CD14-positive monocyte (primary cell): ENCODE measurements around the gene PHLPP1. TPM values are rescaled to one million over a fixed set of nuclear protein-coding genes. Genes with fewer than 3 reads are reported as not detected.
A peak's percentile ranks its signal among the peaks of the same experiment; 100 is the strongest.

Experiments used
- DNase-seq, 3 donors: peaks; one replicate each; pipeline ENCODE4 v3.0.0-alpha.2; 2011 to 2022
- H2AFZ ChIP-seq: 2 replicates; pipeline ENCODE4 v1.6.0; 2012; ENCODE audit warnings: mild to moderate bottlenecking, low read depth, low read length, inconsistent platforms; ENCODE audit not compliant: insufficient read depth, poor library complexity, severe bottlenecking
- H3K27ac ChIP-seq, 2 donors: 1 replicate in 1 of 2; 2 replicates in 1 of 2; pipeline ENCODE4 v1.5.1; 2012 to 2013; ENCODE audit warnings: low read length in 2 of 2, control low read depth in 1 of 2, inconsistent platforms in 1 of 2, low read depth in 1 of 2, mild to moderate bottlenecking in 1 of 2
- H3K27me3 ChIP-seq, 2 donors: one replicate each; pipeline versions ENCODE4 v1.6.0 to v1.6.1; 2011 to 2013; ENCODE audit warnings: low read length in 2 of 2; ENCODE audit not compliant: control insufficient read depth in 2 of 2, insufficient read depth in 2 of 2
- H3K36me3 ChIP-seq, 2 donors: replicated peaks in 1 of 2; 1 replicate in 1 of 2; 2 replicates in 1 of 2; pipeline versions ENCODE4 v1.5.1 to v1.6.1; 2012 to 2013; ENCODE audit warnings: low read length in 2 of 2, control low read depth in 1 of 2, inconsistent platforms in 1 of 2, mild to moderate bottlenecking in 1 of 2; ENCODE audit not compliant: insufficient read depth in 2 of 2, control insufficient read depth in 1 of 2
- H3K4me1 ChIP-seq, 2 donors: 1 replicate in 1 of 2; 2 replicates in 1 of 2; pipeline versions ENCODE4 v1.5.1 to v1.6.1; 2012 to 2013; ENCODE audit warnings: low read length in 2 of 2, control low read depth in 1 of 2, inconsistent platforms in 1 of 2, mild to moderate bottlenecking in 1 of 2, moderate library complexity in 1 of 2; ENCODE audit not compliant: insufficient read depth in 2 of 2, control insufficient read depth in 1 of 2
- H3K4me2 ChIP-seq: replicated peaks from 2 replicates; pipeline ENCODE3; 2012; ENCODE audit warnings: low read length, moderate library complexity, mild to moderate bottlenecking; ENCODE audit not compliant: poor library complexity, severe bottlenecking; ENCODE audit errors: extremely low read depth
- H3K4me3 ChIP-seq, 3 experiments: fragments of 200-600 bp in 1 of 3; sonication (generic) in 1 of 3; replicated peaks in 1 of 3; 1 replicate in 2 of 3; 2 replicates in 1 of 3; pipeline ENCODE4 v1.5.1; 2011 to 2013; ENCODE audit warnings: low read length in 3 of 3, mild to moderate bottlenecking in 3 of 3, control low read depth in 2 of 3, low read depth in 2 of 3, inconsistent platforms in 1 of 3, moderate library complexity in 1 of 3
- H3K79me2 ChIP-seq: 2 replicates; pipeline ENCODE4 v1.6.0; 2012; ENCODE audit warnings: mild to moderate bottlenecking, control low read depth, inconsistent platforms, low read length, moderate library complexity; ENCODE audit not compliant: insufficient read depth
- H3K9ac ChIP-seq: 2 replicates; pipeline ENCODE4 v1.6.0; 2017; ENCODE audit warnings: low read length, mild to moderate bottlenecking; ENCODE audit not compliant: insufficient read depth, poor library complexity, severe bottlenecking
- H3K9me3 ChIP-seq, 2 donors: replicated peaks in 1 of 2; 1 replicate in 1 of 2; 2 replicates in 1 of 2; pipeline versions ENCODE4 v1.5.1 to v1.6.1; 2012 to 2013; ENCODE audit warnings: low read length in 2 of 2, control low read depth in 1 of 2; ENCODE audit not compliant: control insufficient read depth in 1 of 2, insufficient read depth in 1 of 2
- H4K20me1 ChIP-seq: 2 replicates; pipeline ENCODE4 v1.6.0; 2012; ENCODE audit warnings: mild to moderate bottlenecking, low read length, control low read depth, moderate library complexity; ENCODE audit not compliant: insufficient read depth
- H3K27ac Mint-ChIP-seq, 7 donors: one replicate each; pipeline ENCODE4 v1.8.0; 2020; ENCODE audit warnings: mild to moderate bottlenecking in 7 of 7, mixed read lengths in 7 of 7, moderate library complexity in 6 of 7, inconsistent platforms in 2 of 7
- H3K27me3 Mint-ChIP-seq, 3 donors: one replicate each; pipeline ENCODE4 v1.8.0; 2021 to 2022; ENCODE audit warnings: low read depth in 3 of 3, mild to moderate bottlenecking in 3 of 3, mixed read lengths in 3 of 3, moderate library complexity in 3 of 3, inconsistent platforms in 1 of 3
- H3K36me3 Mint-ChIP-seq, 2 donors: one replicate each; pipeline ENCODE4 v1.8.0; 2020; ENCODE audit warnings: mixed read lengths in 2 of 2, inconsistent platforms in 1 of 2, mild to moderate bottlenecking in 1 of 2
- H3K4me1 Mint-ChIP-seq: one replicate; pipeline ENCODE4 v1.8.0; 2020; ENCODE audit warnings: mild to moderate bottlenecking, mixed read lengths
- H3K4me3 Mint-ChIP-seq, 2 donors: one replicate each; pipeline ENCODE4 v1.8.0; 2020; ENCODE audit warnings: mild to moderate bottlenecking in 2 of 2, mixed read lengths in 2 of 2, moderate library complexity in 1 of 2
- H3K9me3 Mint-ChIP-seq, 7 donors: one replicate each; pipeline ENCODE4 v1.8.0; 2020 to 2022; ENCODE audit warnings: mixed read lengths in 7 of 7, mild to moderate bottlenecking in 6 of 7, moderate library complexity in 6 of 7, inconsistent platforms in 2 of 7
- CTCF ChIP-seq: fragments of 200-600 bp; IDR thresholded peaks from one replicate; pipeline ENCODE4 v1.8.0; 2022; ENCODE audit warnings: antibody characterized with exemption, mild to moderate bottlenecking
- WGBS: methylation state at CpG from one replicate; pipeline ENCODE4 v1.1.5; 2013; ENCODE audit warnings: missing lambda C conversion rate; ENCODE audit not compliant: insufficient coverage; 5-methylcytosine and 5-hydroxymethylcytosine counted together
- intact Hi-C, 2 donors: fragments of 100-400 bp; cut with micrococcal nuclease; formaldehyde crosslinking; loops; one replicate each; pipeline versions ENCODE4 v1.15.0 to v1.15.1; 2023
- polyA plus RNA-seq, 3 donors: library from polyadenylated mRNA; depleted of rRNA in 1 of 3; unstranded in 2 of 3; stranded (reverse) in 1 of 3; fragments of 300-500 nt in 2 of 3; fragments of >200 nt in 1 of 3; fragmentation: Illumina TruSeq in 2 of 3; gene quantifications; 1 replicate in 2 of 3; 2 replicates in 1 of 3; pipeline ENCODE4 v1.2.3, GENCODE V29; 2012 to 2021

Gene PHLPP1
- polyA plus RNA-seq, 3 donors: 0.04 to 2.0 (median 0.55) TPM

DNA sequence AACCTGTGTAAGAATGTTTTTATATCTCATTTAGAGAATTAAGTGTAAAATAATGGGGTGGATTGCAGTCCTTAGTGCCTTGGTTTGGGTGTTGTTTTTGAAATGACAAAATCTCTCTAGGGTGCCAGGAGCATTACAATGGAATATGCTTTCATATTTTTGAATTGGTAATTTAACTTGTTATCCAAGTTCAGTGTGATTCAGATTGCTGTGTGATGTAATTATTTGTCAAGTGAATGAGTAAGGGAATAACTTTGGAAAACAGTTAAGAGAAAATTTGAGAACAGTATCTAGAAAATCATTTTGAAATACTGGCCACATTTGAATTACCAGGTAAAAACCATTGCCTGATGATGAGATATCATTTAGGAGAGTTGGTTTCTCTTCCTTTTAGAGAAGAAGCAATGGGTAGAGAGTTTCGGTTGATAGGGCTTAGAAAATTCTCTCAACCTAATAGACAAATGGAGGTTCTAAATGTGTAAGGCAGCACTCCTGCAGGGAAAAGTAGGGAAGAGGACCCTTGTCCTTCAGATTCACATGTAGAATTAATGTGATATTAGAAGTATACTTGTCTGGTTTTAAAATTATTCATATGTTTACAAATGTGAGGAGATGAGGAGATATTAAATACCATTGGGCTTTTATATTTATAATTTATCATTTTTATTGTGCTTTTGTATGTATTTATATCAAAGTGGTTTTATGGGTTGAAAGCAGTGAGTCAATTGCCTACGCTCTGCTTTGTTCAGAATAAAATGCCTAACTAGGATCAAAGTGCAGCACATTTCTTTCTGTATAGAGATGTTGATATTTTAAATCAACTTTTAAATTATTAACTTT is 124.8 kb downstream of the PHLPP1 start:
- Mint-ChIP-seq H3K36me3 (peaks cover 0 to 13% of the 10 kb centered on the region in 2 donors), H3K9me3 (peaks cover 0 to 5% (median 0%) of the 10 kb centered on the region in 7 donors), H3K27ac (no peak overlapping the region), H3K4me3 (no peak overlapping the region), H3K4me1 (no peaks in the 10 kb centered on the region), H3K27me3 (peaks cover 0 to 2% (median 0%) of the 10 kb centered on the region in 3 donors)
- Histone ChIP-seq H4K20me1 (no peaks in the 10 kb centered on the region), H3K36me3 (no peaks in the 10 kb centered on the region), H3K4me3 (no peak overlapping the region), H3K4me2 (no peak overlapping the region), H3K27ac (no peak overlapping the region), H3K4me1 (no peaks in the 10 kb centered on the region), H3K9me3 (no peaks in the 10 kb centered on the region), H3K9ac (no peak overlapping the region), H3K79me2 (no peaks in the 10 kb centered on the region), H3K27me3 (no peaks in the 10 kb centered on the region), H2AFZ (no peak overlapping the region)
- intact Hi-C loops: no loop called here
- no peak for DNase-seq
- TF ChIP-seq CTCF: no peak
- whole genome bisulfite sequencing: no CpG with 5 or more reads among the region's 2 CpGs

DNA sequence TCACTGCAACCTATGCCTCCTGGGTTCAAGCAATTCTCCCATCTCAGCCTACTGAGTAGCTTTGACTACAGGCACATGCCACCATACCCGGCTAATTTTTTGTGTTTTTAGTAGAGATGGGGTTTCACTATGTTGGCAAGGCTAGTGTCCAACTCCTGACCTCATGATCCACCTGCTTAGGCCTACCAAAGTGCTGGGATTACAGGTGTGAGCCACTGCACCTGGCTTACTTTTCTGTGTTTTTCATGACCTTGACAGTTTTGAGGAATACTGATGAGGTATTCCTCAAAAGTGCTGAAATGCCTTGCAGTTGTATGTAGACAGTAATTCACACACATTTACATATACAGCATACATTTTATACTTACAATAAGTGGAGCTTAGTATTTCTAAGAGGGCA is 126.1 kb downstream of the PHLPP1 start:
- no peak overlapping the region for H3K9ac ChIP-seq
- no peaks in the 10 kb centered on the region for H3K9me3 ChIP-seq
- H3K36me3 Mint-ChIP-seq: peaks cover 0 to 13% of the 10 kb centered on the region in 2 donors
- H3K9me3 Mint-ChIP-seq: peaks cover 0 to 5% (median 0%) of the 10 kb centered on the region in 7 donors
- no peaks in the 10 kb centered on the region for H3K27me3 ChIP-seq
- H2AFZ ChIP-seq: no peak overlapping the region
- peaks cover 0 to 2% (median 0%) of the 10 kb centered on the region in 3 donors for H3K27me3 Mint-ChIP-seq
- H3K79me2 ChIP-seq: no peaks in the 10 kb centered on the region
- no peak overlapping the region for H3K4me3 Mint-ChIP-seq
- no peak for TF ChIP-seq CTCF
- H4K20me1 ChIP-seq: no peaks in the 10 kb centered on the region
- no peak overlapping the region for H3K27ac ChIP-seq
- H3K4me3 ChIP-seq: no peak overlapping the region
- H3K27ac Mint-ChIP-seq: peak overlapping the region in 1 of 7 donors; percentile 40
- no peak for DNase-seq
- no peaks in the 10 kb centered on the region for H3K4me1 ChIP-seq
- WGBS: no CpG with 5 or more reads among the region's 1 CpG
- H3K4me2 ChIP-seq: no peak overlapping the region
- no peaks in the 10 kb centered on the region for H3K36me3 ChIP-seq
- no peaks in the 10 kb centered on the region for H3K4me1 Mint-ChIP-seq
- intact Hi-C loops: no loop called here
